Natural killer cell (primary cell): ENCODE data around the gene TNS4. TPM values are rescaled to one million over a fixed set of nuclear protein-coding genes. Genes with fewer than 3 reads are reported as not detected.

Experiments used
- ATAC-seq, 3 donors: fragments of 150-1000 bp in 2 of 3; fragments of 200-7000 bp in 1 of 3; cut with Tn5 transposase; 1 replicate in 1 of 3; 2 replicates in 2 of 3; pipeline ENCODE4 v1.10.0; 2021; ENCODE audit warnings: mild to moderate bottlenecking in 2 of 3, moderate library complexity in 2 of 3
- DNase-seq, 2 donors: peaks; one replicate each; pipeline versions ENCODE4 v3.0.0 to v3.0.0-alpha.2; 2013 to 2021; ENCODE audit warnings: mixed read lengths in 1 of 2
- H3K27ac ChIP-seq: one replicate; pipeline ENCODE4 v1.5.1; 2013; ENCODE audit warnings: mild to moderate bottlenecking, low read length
- H3K27me3 ChIP-seq: one replicate; pipeline ENCODE4 v1.6.1; 2013; ENCODE audit warnings: low read length; ENCODE audit not compliant: control insufficient read depth, insufficient read depth
- H3K36me3 ChIP-seq: one replicate; pipeline ENCODE4 v1.6.1; 2013; ENCODE audit warnings: low read length; ENCODE audit not compliant: control insufficient read depth, insufficient read depth
- H3K4me1 ChIP-seq: one replicate; pipeline ENCODE4 v1.6.1; 2013; ENCODE audit warnings: low read length; ENCODE audit not compliant: control insufficient read depth, insufficient read depth
- H3K4me3 ChIP-seq: one replicate; pipeline ENCODE4 v1.5.1; 2013; ENCODE audit warnings: low read length
- H3K9me3 ChIP-seq: one replicate; pipeline ENCODE4 v1.6.1; 2013; ENCODE audit warnings: low read length; ENCODE audit not compliant: control insufficient read depth, insufficient read depth
- H3K27ac Mint-ChIP-seq, 2 donors: one replicate each; pipeline ENCODE4 v1.8.0; 2022; ENCODE audit warnings: mild to moderate bottlenecking in 2 of 2, mixed read lengths in 2 of 2, moderate library complexity in 1 of 2
- H3K27me3 Mint-ChIP-seq, 2 donors: one replicate each; pipeline ENCODE4 v1.8.0; 2022; ENCODE audit warnings: low read depth in 2 of 2, mixed read lengths in 2 of 2
- H3K36me3 Mint-ChIP-seq: one replicate; pipeline ENCODE4 v1.8.0; 2022; ENCODE audit warnings: mixed read lengths
- H3K4me1 Mint-ChIP-seq, 2 donors: one replicate each; pipeline ENCODE4 v1.8.0; 2022; ENCODE audit warnings: mixed read lengths in 2 of 2
- H3K4me3 Mint-ChIP-seq: one replicate; pipeline ENCODE4 v1.8.0; 2022; ENCODE audit warnings: mild to moderate bottlenecking, moderate library complexity, mixed read lengths
- H3K9me3 Mint-ChIP-seq, 2 donors: one replicate each; pipeline ENCODE4 v1.8.0; 2022; ENCODE audit warnings: mixed read lengths in 2 of 2
- WGBS: methylation state at CpG from one replicate; pipeline ENCODE4 v1.1.7; 2013; ENCODE audit warnings: missing lambda C conversion rate; ENCODE audit not compliant: insufficient coverage; 5-methylcytosine and 5-hydroxymethylcytosine counted together
- intact Hi-C: fragments of 100-400 bp; cut with micrococcal nuclease; formaldehyde crosslinking; loops from one replicate; pipeline ENCODE4 v1.14.2; 2022
- total RNA-seq, 4 donors: library from RNA; stranded (reverse); fragments of 120-200 nt in 1 of 4; gene quantifications; one replicate each; pipeline versions ENCODE4 v1.2.3 to v1.2.4, GENCODE V29; 2013 to 2022
- TF ChIP-seq, protein P1 (sequence below): fragments of 200-600 bp; IDR thresholded peaks from one replicate; pipeline ENCODE4 v1.8.0; 2022; ENCODE audit warnings: antibody characterized with exemption

The TNS4 gene
- total RNA-seq, 3 donors from 2014 or later (not counting 1 experiment from before 2014, with no cell fraction given) = 0.65 to 1.8 (median 0.94) TPM

- Mint-ChIP-seq H3K4me3 (no peak overlapping the region), H3K27me3 (no peaks in the 10 kb centered on the region), H3K4me1 (peaks cover 37 to 52% of the 10 kb centered on the region in 2 donors), H3K9me3 (no peaks in the 10 kb centered on the region), H3K27ac (no peak overlapping the region), H3K36me3 (no peaks in the 10 kb centered on the region)
- intact Hi-C loops = no loop called here
- no peak for ATAC-seq
- H3K27me3 ChIP-seq = no peaks in the 10 kb centered on the region
- no peaks in the 10 kb centered on the region for H3K9me3 ChIP-seq
- 91% methylated on average over 1 of the region's 1 CpG for WGBS
- peaks cover 70% of the 10 kb centered on the region for H3K4me1 ChIP-seq
- TF ChIP-seq, protein P1, sequence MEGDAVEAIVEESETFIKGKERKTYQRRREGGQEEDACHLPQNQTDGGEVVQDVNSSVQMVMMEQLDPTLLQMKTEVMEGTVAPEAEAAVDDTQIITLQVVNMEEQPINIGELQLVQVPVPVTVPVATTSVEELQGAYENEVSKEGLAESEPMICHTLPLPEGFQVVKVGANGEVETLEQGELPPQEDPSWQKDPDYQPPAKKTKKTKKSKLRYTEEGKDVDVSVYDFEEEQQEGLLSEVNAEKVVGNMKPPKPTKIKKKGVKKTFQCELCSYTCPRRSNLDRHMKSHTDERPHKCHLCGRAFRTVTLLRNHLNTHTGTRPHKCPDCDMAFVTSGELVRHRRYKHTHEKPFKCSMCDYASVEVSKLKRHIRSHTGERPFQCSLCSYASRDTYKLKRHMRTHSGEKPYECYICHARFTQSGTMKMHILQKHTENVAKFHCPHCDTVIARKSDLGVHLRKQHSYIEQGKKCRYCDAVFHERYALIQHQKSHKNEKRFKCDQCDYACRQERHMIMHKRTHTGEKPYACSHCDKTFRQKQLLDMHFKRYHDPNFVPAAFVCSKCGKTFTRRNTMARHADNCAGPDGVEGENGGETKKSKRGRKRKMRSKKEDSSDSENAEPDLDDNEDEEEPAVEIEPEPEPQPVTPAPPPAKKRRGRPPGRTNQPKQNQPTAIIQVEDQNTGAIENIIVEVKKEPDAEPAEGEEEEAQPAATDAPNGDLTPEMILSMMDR = no peak
- H3K4me3 ChIP-seq = no peak overlapping the region
- DNase-seq = no peak
- H3K27ac ChIP-seq = no peak overlapping the region
- H3K36me3 ChIP-seq = no peaks in the 10 kb centered on the region
These were observed 23.6 kb downstream of the TNS4 start for GRCh38 chr17:40477796-40478195.

GRCh38 chr17:40475234-40475908 lies 26.1 kb downstream of the TNS4 start:
- Mint-ChIP-seq H3K4me1 (peaks cover 18 to 29% of the 10 kb centered on the region in 2 donors), H3K4me3 (no peak overlapping the region), H3K9me3 (no peaks in the 10 kb centered on the region), H3K27ac (no peak overlapping the region), H3K36me3 (no peaks in the 10 kb centered on the region), H3K27me3 (no peaks in the 10 kb centered on the region)
- TF ChIP-seq, protein P1 = no peak
- Histone ChIP-seq H3K36me3 (no peaks in the 10 kb centered on the region), H3K9me3 (no peaks in the 10 kb centered on the region), H3K27ac (no peak overlapping the region), H3K4me3 (no peak overlapping the region), H3K27me3 (no peaks in the 10 kb centered on the region), H3K4me1 (peaks cover 46% of the 10 kb centered on the region)
- ATAC-seq (no peak), DNase-seq (no peak)
- 91% methylated on average over 18 of the region's 18 CpGs for WGBS
- intact Hi-C loops = no loop called here

GRCh38 chr17:40474419-40475002 lies 26.9 kb downstream of the TNS4 start:
- Histone ChIP-seq H3K27ac (no peak overlapping the region), H3K27me3 (no peaks in the 10 kb centered on the region), H3K9me3 (no peaks in the 10 kb centered on the region), H3K4me3 (no peak overlapping the region), H3K36me3 (no peaks in the 10 kb centered on the region), H3K4me1 (peaks cover 38% of the 10 kb centered on the region)
- Mint-ChIP-seq H3K4me3 (no peak overlapping the region), H3K27me3 (no peaks in the 10 kb centered on the region), H3K27ac (no peak overlapping the region), H3K4me1 (peaks cover 9 to 20% of the 10 kb centered on the region in 2 donors), H3K36me3 (no peaks in the 10 kb centered on the region), H3K9me3 (no peaks in the 10 kb centered on the region)
- TF ChIP-seq, protein P1 = no peak
- intact Hi-C loops = no loop called here
- 95% methylated on average over 9 of the region's 9 CpGs for WGBS
- ATAC-seq (no peak), DNase-seq (no peak)
